ENCODE measurements around the gene MOB1B.
"Not testable (repeated sequence)": the region's sequence is repeated elsewhere in the genome, so short reads cannot be mapped to it uniquely, and the experiment has no call there.

MOB1B gene

GRCh38 chr4:71009890-71010588 lies 107.9 kb downstream of the MOB1B start:
- no peak for DNase-seq

- no peak for DNase-seq
These were observed 109.3 kb downstream of the MOB1B start for GRCh38 chr4:71011451-71011850.

GRCh38 chr4:71017391-71017790 lies 115.2 kb downstream of the MOB1B start:
- not testable (repeated sequence) for DNase-seq

- DNase-seq: no peak
These were observed 118.4 kb downstream of the MOB1B start for GRCh38 chr4:71020611-71021010.

- DNase-seq: no peak
These were observed 123.5 kb downstream of the MOB1B start for GRCh38 chr4:71025654-71026053.

GRCh38 chr4:71026086-71026485 lies 123.9 kb downstream of the MOB1B start:
- no peak for DNase-seq

- DNase-seq: no peak
These were observed 125.4 kb downstream of the MOB1B start for GRCh38 chr4:71027611-71028010.

GRCh38 chr4:71029504-71029903 lies 127.3 kb downstream of the MOB1B start:
- DNase-seq: no peak

GRCh38 chr4:71032106-71032505 lies 129.9 kb downstream of the MOB1B start:
- not testable (repeated sequence) for DNase-seq
